PC-9 (cell line): ENCODE results near the gene XPO6. TPM values are rescaled to one million over a fixed set of nuclear protein-coding genes. Genes with fewer than 3 reads are reported as not detected.

Experiments used
- BruUV-seq: library from RNA; stranded (reverse); fragments of 400-500 nt; replicated peaks from 2 replicates; lab custom pipeline; 2021; lab: Mats Ljungman, UMichigan
- CTCF ChIA-PET: fragments of 300-600 bp; sonication (Branson Sonifier 250); formaldehyde crosslinking; loops from one replicate; lab custom pipeline; 2022; ENCODE audit warnings: antibody characterized with exemption; lab: Charles Lee
- POLR2A ChIA-PET: fragments of 300-600 bp; sonication (Branson Sonifier 250); formaldehyde crosslinking; loops from one replicate; lab custom pipeline; 2022; ENCODE audit warnings: antibody characterized with exemption; ENCODE audit not compliant: unreplicated experiment; lab: Charles Lee
- DNase-seq, 2 experiments: peaks; one replicate each; pipeline versions ENCODE4 v3.0.0 to v3.0.0-alpha.2; 2015 to 2022; ENCODE audit warnings: mixed read lengths in 1 of 2
- H2AFZ ChIP-seq: fragments of 200-600 bp; sonication (generic); 2 replicates; pipeline ENCODE4 v1.8.1; 2017; ENCODE audit warnings: antibody characterized with exemption
- H3F3A ChIP-seq: fragments of 200-600 bp; sonication (generic); 2 replicates; pipeline ENCODE4 v1.8.1; 2017; ENCODE audit warnings: antibody characterized with exemption, mild to moderate bottlenecking, low read depth; ENCODE audit not compliant: insufficient read depth
- H3K27ac ChIP-seq: fragments of 200-600 bp; sonication (generic); 2 replicates; pipeline ENCODE4 v1.6.1; 2016; ENCODE audit warnings: mixed run types
- H3K27me3 ChIP-seq: fragments of 200-600 bp; sonication (generic); 2 replicates; pipeline ENCODE4 v1.6.1; 2016; ENCODE audit warnings: low read depth, mixed run types; ENCODE audit not compliant: insufficient read depth
- H3K36me3 ChIP-seq: fragments of 200-600 bp; sonication (generic); 2 replicates; pipeline ENCODE4 v1.6.1; 2016; ENCODE audit warnings: low read depth, mixed run types
- H3K4me1 ChIP-seq: fragments of 200-600 bp; sonication (generic); replicated peaks from 2 replicates; pipeline ENCODE4 v1.6.1; 2016; ENCODE audit warnings: mixed run types; ENCODE audit not compliant: insufficient read depth
- H3K4me2 ChIP-seq: fragments of 200-600 bp; sonication (generic); 2 replicates; pipeline ENCODE4 v1.6.1; 2017; ENCODE audit warnings: mixed run types
- H3K4me3 ChIP-seq: fragments of 200-600 bp; sonication (generic); 2 replicates; pipeline ENCODE4 v1.6.1; 2016; ENCODE audit warnings: mixed run types
- H3K79me2 ChIP-seq: fragments of 200-600 bp; sonication (generic); 2 replicates; pipeline ENCODE4 v1.6.1; 2017; ENCODE audit warnings: low read depth, mixed run types
- H3K9me2 ChIP-seq: fragments of 200-600 bp; sonication (generic); 2 replicates; pipeline ENCODE4 v1.8.1; 2017; ENCODE audit warnings: mild to moderate bottlenecking; ENCODE audit not compliant: insufficient read depth
- H3K9me3 ChIP-seq: fragments of 200-600 bp; sonication (generic); 2 replicates; pipeline ENCODE4 v1.8.1; 2016; ENCODE audit warnings: low read depth; ENCODE audit not compliant: insufficient read depth
- H4K20me1 ChIP-seq: fragments of 200-600 bp; sonication (generic); 2 replicates; pipeline ENCODE4 v1.8.1; 2017; ENCODE audit not compliant: insufficient read depth
- EZH2 ChIP-seq: fragments of 200-600 bp; sonication (generic); IDR thresholded peaks from 2 replicates; pipeline ENCODE4 v1.8.0; 2017; ENCODE audit warnings: antibody characterized with exemption, low read depth
- intact Hi-C: fragments of 100-400 bp; cut with micrococcal nuclease; formaldehyde crosslinking; loops from one replicate; pipeline ENCODE4 v1.10.0; 2022; ENCODE audit not compliant: unreplicated experiment
- total RNA-seq: library from RNA; stranded (reverse); gene quantifications from 2 replicates; pipeline ENCODE4 v1.2.3, GENCODE V29; 2021
- TF ChIP-seq, protein P1 (sequence below): fragments of 200-600 bp; sonication (generic); conservative IDR thresholded peaks from 2 replicates; pipeline ENCODE4 v1.6.1; 2017; ENCODE audit warnings: mixed run types, antibody characterized with exemption, mild to moderate bottlenecking, moderate library complexity

The XPO6 gene
- total RNA-seq, 1 experiment from 2014 or later = 154 TPM

DNA sequence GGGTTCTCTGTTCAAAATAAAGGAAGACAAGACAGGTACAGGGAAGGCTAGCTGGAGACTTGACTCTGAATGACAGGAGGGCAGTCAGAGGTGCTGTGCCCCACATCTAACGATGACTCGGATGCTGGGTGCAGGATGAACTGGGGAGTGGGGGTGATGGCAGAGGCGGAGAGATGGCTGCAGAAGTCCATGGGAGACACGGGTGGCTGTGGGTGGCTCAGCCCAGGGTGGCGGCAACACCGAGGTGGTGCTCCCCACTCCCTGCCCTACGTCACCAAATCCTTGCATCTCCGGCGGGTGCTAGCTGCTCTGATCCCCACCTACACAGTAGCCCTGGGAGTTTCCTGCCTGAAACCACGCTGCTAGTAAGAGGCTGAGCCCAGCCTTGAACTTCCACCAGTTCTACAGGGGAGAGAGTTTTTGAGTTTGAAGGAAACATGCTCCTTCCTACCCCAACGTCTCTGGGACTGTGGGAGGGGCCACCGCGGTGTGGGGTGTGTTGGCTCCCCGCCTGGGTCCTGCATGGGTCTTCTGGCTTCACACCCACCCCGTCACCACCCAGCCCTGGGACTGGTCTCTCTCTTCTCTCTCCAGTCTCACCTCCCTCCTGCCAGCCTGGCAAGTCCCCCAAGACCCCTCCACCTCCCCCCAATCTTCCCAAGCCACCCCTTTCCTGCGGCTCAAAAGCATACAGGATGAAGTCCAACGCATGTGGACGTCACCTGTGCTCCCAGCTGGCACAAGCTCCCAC lies 152.8 kb downstream of the XPO6 start:
- H3K9me2 ChIP-seq = no peaks in the 10 kb centered on the region
- TF ChIP-seq, protein P1, sequence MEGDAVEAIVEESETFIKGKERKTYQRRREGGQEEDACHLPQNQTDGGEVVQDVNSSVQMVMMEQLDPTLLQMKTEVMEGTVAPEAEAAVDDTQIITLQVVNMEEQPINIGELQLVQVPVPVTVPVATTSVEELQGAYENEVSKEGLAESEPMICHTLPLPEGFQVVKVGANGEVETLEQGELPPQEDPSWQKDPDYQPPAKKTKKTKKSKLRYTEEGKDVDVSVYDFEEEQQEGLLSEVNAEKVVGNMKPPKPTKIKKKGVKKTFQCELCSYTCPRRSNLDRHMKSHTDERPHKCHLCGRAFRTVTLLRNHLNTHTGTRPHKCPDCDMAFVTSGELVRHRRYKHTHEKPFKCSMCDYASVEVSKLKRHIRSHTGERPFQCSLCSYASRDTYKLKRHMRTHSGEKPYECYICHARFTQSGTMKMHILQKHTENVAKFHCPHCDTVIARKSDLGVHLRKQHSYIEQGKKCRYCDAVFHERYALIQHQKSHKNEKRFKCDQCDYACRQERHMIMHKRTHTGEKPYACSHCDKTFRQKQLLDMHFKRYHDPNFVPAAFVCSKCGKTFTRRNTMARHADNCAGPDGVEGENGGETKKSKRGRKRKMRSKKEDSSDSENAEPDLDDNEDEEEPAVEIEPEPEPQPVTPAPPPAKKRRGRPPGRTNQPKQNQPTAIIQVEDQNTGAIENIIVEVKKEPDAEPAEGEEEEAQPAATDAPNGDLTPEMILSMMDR = no peak
- no peak for TF ChIP-seq EZH2

DNA sequence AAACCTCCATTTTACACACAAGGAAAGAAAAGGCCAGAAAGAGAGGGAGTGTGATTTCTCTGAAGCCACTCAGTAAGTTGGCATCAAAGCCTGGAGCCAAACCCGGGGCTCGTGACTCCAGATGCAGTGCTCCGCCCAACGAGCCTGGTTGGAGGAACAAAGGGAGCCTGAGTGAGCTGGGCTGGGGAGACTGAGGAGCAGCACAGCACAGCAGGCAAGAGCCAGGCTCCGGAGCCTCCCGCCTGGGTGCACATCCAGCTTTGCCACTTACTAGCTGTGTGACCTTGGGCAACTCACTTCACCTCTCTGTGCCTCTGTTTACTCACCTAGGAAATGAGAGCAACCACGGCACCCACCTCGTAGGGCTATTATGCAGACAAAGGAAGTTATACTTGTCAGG lies 153.8 kb downstream of the XPO6 start:
- intact Hi-C loops = no loop called here
- Histone ChIP-seq H3K27ac (no peak overlapping the region), H3K9me2 (no peaks in the 10 kb centered on the region), H3K4me1 (no peaks in the 10 kb centered on the region), H2AFZ (no peak overlapping the region), H3F3A (no peaks in the 10 kb centered on the region), H3K36me3 (no peaks in the 10 kb centered on the region), H3K27me3 (peaks cover 77% of the 10 kb centered on the region), H3K9me3 (no peaks in the 10 kb centered on the region), H4K20me1 (no peaks in the 10 kb centered on the region), H3K4me2 (no peak overlapping the region), H3K4me3 (no peak overlapping the region), H3K79me2 (no peaks in the 10 kb centered on the region)
- no peak for DNase-seq
- ChIA-PET CTCF (no interaction called here), POLR2A (no interaction called here)
- no peak for TF ChIP-seq EZH2
- TF ChIP-seq, protein P1 = no peak
- no TSS peak for BruUV-seq

More for the DNA sequence above, 152.8 kb downstream of the XPO6 start:
- H3K4me2 ChIP-seq = no peak overlapping the region
- no peaks in the 10 kb centered on the region for H3K9me3 ChIP-seq
- H3K4me1 ChIP-seq = no peaks in the 10 kb centered on the region
- no peaks in the 10 kb centered on the region for H3K79me2 ChIP-seq
- intact Hi-C loops = no loop called here
- no peaks in the 10 kb centered on the region for H3F3A ChIP-seq
- ChIA-PET CTCF (no interaction called here), POLR2A (no interaction called here)
- peaks cover 69% of the 10 kb centered on the region for H3K27me3 ChIP-seq
- no TSS peak for BruUV-seq
- no peaks in the 10 kb centered on the region for H3K36me3 ChIP-seq
- no peak overlapping the region for H2AFZ ChIP-seq
- H3K27ac ChIP-seq = no peak overlapping the region
- H3K4me3 ChIP-seq = no peak overlapping the region
- DNase-seq = no peak
- no peaks in the 10 kb centered on the region for H4K20me1 ChIP-seq

DNA sequence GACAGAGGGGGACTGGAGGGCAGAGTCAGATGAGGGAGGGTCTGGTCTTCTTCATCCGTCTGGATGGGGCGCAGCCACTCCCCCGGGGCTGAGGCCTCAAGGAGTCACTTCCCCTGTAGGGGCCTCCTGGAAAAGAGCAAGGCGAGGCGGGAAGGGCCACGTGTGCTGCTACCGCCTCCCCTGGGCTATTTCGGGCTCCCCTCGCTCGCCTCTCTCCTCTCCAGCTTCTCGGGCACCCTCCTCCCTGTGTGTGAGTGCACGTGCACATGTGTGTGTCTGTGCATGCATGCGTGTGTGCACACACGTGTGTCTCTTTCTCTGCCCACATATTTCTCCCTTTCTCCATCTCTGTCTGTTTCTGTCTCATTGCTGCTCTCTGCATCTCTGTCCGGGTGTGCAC lies 158.3 kb downstream of the XPO6 start:
- H3K79me2 ChIP-seq = no peaks in the 10 kb centered on the region
- H4K20me1 ChIP-seq = 0 out of 2 replicates have a peak, but pooled peaks cover 5% of the 10 kb centered on the region
- H3K27ac ChIP-seq = no peak overlapping the region
- POLR2A ChIA-PET = no interaction called here
- no peaks in the 10 kb centered on the region for H3K4me1 ChIP-seq
- TF ChIP-seq, protein P1 = no peak
- no peak for TF ChIP-seq EZH2
- no peak for DNase-seq
- H3K9me3 ChIP-seq = no peaks in the 10 kb centered on the region
- H3K36me3 ChIP-seq = no peaks in the 10 kb centered on the region
- BruUV-seq = no TSS peak
- intact Hi-C loops = no loop called here
- H3K9me2 ChIP-seq = no peaks in the 10 kb centered on the region
- H3K4me3 ChIP-seq = no peak overlapping the region
- H3K4me2 ChIP-seq = no peak overlapping the region
- no peaks in the 10 kb centered on the region for H3F3A ChIP-seq
- CTCF ChIA-PET = no interaction called here
- peaks cover 64% of the 10 kb centered on the region for H3K27me3 ChIP-seq
- H2AFZ ChIP-seq = no peak overlapping the region
